Kidney (tissue), 14 donors: ENCODE results near the gene ARHGAP22. TPM values are rescaled to one million over a fixed set of nuclear protein-coding genes. Genes with fewer than 3 reads are reported as not detected.

Experiments
- DNase-seq, 5 donors: peaks; one replicate each; pipeline ENCODE4 v3.0.0-alpha.2; 2013 to 2020
- FAIRE-seq: peaks from 2 replicates; lab custom pipeline; 2012; peaks lifted over from hg19 to GRCh38; lab: Jason Lieb, UNC
- H3K27ac ChIP-seq, 2 donors: one replicate each; pipeline ENCODE4 v1.7.0; 2013; ENCODE audit warnings: low read depth in 2 of 2, low read length in 2 of 2, inconsistent platforms in 1 of 2
- H3K27me3 ChIP-seq: one replicate; pipeline ENCODE4 v1.7.1; 2013; ENCODE audit warnings: low read length, inconsistent platforms; ENCODE audit not compliant: control insufficient read depth, insufficient read depth
- H3K36me3 ChIP-seq, 3 donors: one replicate each; pipeline versions ENCODE4 v1.7.0 to v1.7.1; 2013; ENCODE audit warnings: low read length in 3 of 3, control low read depth in 1 of 3, inconsistent platforms in 1 of 3; ENCODE audit not compliant: insufficient read depth in 3 of 3, control insufficient read depth in 2 of 3
- H3K4me1 ChIP-seq, 3 donors: one replicate each; pipeline versions ENCODE4 v1.7.0 to v1.7.1; 2013; ENCODE audit warnings: low read length in 3 of 3, inconsistent platforms in 1 of 3, low read depth in 1 of 3; ENCODE audit not compliant: control insufficient read depth in 2 of 3, insufficient read depth in 2 of 3
- H3K4me3 ChIP-seq, 3 donors: one replicate each; pipeline versions ENCODE4 v1.7.0 to v1.8.1; 2013; ENCODE audit warnings: low read length in 3 of 3, control low read depth in 1 of 3, inconsistent platforms in 1 of 3
- H3K9ac ChIP-seq, 3 donors: one replicate each; pipeline versions ENCODE4 v1.7.0 to v1.7.1; 2013; ENCODE audit warnings: low read length in 3 of 3, control low read depth in 1 of 3, inconsistent platforms in 1 of 3
- H3K9me3 ChIP-seq, 3 donors: one replicate each; pipeline versions ENCODE4 v1.7.0 to v1.7.1; 2013; ENCODE audit warnings: low read length in 3 of 3, control low read depth in 1 of 3, inconsistent platforms in 1 of 3; ENCODE audit not compliant: control insufficient read depth in 2 of 3, insufficient read depth in 1 of 3
- CTCF ChIP-seq: IDR thresholded peaks from 3 replicates; pipeline ENCODE4 v1.5.1; 2012; ENCODE audit warnings: mild to moderate bottlenecking, moderate library complexity, borderline replicate concordance; ENCODE audit not compliant: insufficient read depth; ENCODE audit errors: extremely low read depth
- intact Hi-C: fragments of 100-400 bp; cut with DNase I; formaldehyde crosslinking; loops from one replicate; pipeline ENCODE4 v1.11.1; 2022
- polyA plus RNA-seq: library from polyadenylated mRNA; stranded (reverse); fragments of 350-450 nt; fragmentation: Illumina TruSeq; extraction: RNeasy Lipid Tissue Mini Kit (QIAGEN cat#74804); gene quantifications from one replicate; pipeline ENCODE4 v1.2.3, GENCODE V29; 2014; ENCODE audit warnings: low read depth, low replicate concordance; ENCODE audit not compliant: insufficient read depth
- total RNA-seq: library from RNA; stranded (reverse); fragmentation: NEBNext Ultra II Directional; extraction: Animal tissue kit (Norgen Biotek cat#: 25700); gene quantifications from one replicate; pipeline ENCODE4 v1.2.1, GENCODE V29; 2021
- donor health status: control.
- donor health status: control.
- donor health status: control.
- donor health status: control.
- donor health status: control.
- donor health status: DM: yes; HTN: yes; CAD: no.
- donor health status: Normal renal cell carcinoma (clear cell type).

Gene ARHGAP22
- total and polyA plus RNA-seq, 2 donors from 2014 or later: 0.62 to 6.6 TPM

GRCh38 chr10:48461623-48462481 lies 143.0 kb downstream of the ARHGAP22 start:
- no peak for TF ChIP-seq CTCF
- no peak overlapping the region for H3K9ac ChIP-seq
- intact Hi-C loops: no loop called here
- no peak overlapping the region for H3K4me3 ChIP-seq
- H3K36me3 ChIP-seq: no peaks in the 10 kb centered on the region
- no peak for FAIRE-seq
- no peaks in the 10 kb centered on the region for H3K27me3 ChIP-seq
- peak in 2 of 5 donors; percentile 3 to 27 for DNase-seq
- no peaks in the 10 kb centered on the region for H3K9me3 ChIP-seq
- H3K27ac ChIP-seq: no peak overlapping the region
- H3K4me1 ChIP-seq: peaks cover 0 to 2% (median 0%) of the 10 kb centered on the region in 3 donors

GRCh38 chr10:48460182-48460581 lies 144.7 kb downstream of the ARHGAP22 start:
- Histone ChIP-seq H3K9me3 (no peaks in the 10 kb centered on the region), H3K27me3 (no peaks in the 10 kb centered on the region), H3K27ac (no peak overlapping the region), H3K4me1 (peaks cover 0 to 5% (median 0%) of the 10 kb centered on the region in 3 donors), H3K36me3 (no peaks in the 10 kb centered on the region), H3K4me3 (no peak overlapping the region), H3K9ac (no peak overlapping the region)
- intact Hi-C loops: no loop called here
- no peak for DNase-seq
- TF ChIP-seq CTCF: no peak
- FAIRE-seq: no peak

GRCh38 chr10:48459270-48460150 lies 145.4 kb downstream of the ARHGAP22 start:
- H3K9ac ChIP-seq: no peak overlapping the region
- no peaks in the 10 kb centered on the region for H3K27me3 ChIP-seq
- no peak overlapping the region for H3K27ac ChIP-seq
- peak in 2 of 5 donors; percentile 38 to 63 for DNase-seq
- H3K4me3 ChIP-seq: no peak overlapping the region
- no peaks in the 10 kb centered on the region for H3K9me3 ChIP-seq
- H3K4me1 ChIP-seq: peaks cover 0 to 5% (median 0%) of the 10 kb centered on the region in 3 donors
- no peak for TF ChIP-seq CTCF
- H3K36me3 ChIP-seq: no peaks in the 10 kb centered on the region
- no peak for FAIRE-seq
- intact Hi-C loops: no loop called here
